CD1c-positive myeloid dendritic cell (primary cell): ENCODE measurements around the gene KRTAP25-1.

Experiments
- DNase-seq: peaks from one replicate; pipeline ENCODE4 v3.0.0-alpha.2; 2016; ENCODE audit errors: extremely low spot score

Gene KRTAP25-1

DNA sequence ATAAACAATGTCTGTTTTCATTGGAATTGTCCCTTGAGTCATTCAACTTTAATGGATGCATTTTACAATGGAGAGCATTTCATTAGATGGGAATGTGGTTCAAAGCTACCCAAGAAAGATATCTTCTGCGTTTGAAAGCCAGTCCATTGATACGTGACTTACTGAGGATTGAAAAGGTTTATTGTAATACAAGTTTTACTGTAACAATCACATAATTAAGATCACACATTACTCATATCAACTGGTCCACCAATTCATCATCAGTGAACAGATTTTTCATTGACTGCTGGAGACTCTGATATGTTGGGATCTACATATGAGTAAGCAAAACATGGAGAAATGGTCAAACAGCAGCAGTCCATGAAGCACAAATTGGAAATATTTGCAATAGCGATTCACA, 39.4 kb downstream of the KRTAP25-1 start:
- no peak for DNase-seq

DNA sequence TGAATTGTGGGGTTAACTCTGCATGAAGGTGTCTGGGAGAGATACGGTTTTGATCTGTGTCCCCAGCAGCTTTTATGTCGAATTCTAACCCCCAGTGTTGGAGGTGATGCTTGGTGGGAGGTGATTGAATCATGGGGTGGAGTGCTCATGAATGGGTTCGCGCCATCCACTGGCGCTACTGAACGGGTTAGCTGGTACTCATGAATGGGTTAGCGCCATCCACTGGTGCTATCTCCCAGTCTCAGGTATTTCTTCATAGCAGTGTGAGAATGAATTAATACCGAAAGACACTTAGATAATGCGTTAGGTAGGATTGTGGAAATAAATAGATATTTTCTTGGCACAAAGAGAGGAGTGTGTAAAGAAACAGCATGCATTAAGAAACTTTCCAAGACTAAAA, 40.5 kb downstream of the KRTAP25-1 start:
- no peak for DNase-seq

DNA sequence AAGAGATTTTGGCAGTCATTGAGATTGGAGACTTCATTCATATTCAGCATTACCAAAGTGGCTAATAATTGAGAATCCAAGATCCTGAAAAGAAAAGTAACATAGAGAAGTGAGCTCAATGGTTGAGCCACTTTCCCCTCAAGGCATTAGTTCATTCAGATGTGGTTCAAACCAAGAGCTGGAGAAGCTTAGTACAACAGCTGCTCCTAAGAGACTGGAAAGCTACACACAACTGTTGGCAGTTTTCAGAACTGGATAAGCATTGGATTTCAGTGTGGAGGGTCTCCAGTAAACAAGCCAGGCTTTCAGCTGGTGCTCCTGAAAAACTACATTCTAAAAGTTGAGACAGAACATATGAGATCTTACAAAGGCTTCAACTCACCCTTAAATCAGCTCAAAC, 44.3 kb downstream of the KRTAP25-1 start:
- no peak for DNase-seq

DNA sequence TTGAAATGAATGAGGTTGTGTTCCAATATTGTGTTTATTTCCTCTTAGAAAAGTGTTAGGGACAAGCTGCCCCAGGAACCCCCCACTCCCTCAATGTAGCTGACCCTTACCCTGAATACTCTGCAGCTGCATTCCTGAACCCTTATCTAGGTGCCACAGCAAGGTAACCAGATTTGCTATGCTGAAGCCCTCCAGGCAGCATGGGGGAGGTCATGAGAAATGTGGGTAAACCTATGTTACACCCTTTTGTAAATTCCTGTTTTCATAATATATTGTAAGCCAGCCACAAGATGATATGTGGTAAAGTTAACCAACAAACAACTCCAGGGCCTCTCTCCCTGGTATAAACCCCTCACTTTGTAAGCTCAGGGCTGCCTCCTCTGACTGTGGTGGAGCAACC, 45.6 kb downstream of the KRTAP25-1 start:
- DNase-seq, result no peak

DNA sequence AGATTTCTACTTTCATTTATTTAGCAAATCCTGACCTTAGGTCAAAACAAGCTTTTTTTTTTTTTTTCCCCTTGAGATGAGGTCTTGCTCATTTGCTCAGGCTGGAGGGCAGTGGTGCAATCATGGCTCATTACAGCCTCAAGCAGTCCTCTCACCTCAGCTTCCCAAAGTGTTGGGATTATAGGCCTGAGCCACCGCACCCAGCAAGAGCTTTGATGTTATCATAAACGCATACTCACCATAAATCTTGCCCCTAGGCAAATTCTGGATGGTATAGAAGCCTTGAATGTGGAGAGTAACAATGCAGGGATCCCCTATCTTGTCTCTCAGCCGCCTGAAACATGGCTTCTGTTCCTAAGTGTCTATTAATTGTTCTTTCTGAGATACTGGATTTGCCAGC, 48.7 kb downstream of the KRTAP25-1 start:
- no peak for DNase-seq
